ENCODE measurements around the gene TUBB3. TPM values are rescaled to one million over a fixed set of nuclear protein-coding genes. Genes with fewer than 3 reads are reported as not detected.
"Not testable (repeated sequence)": the region's sequence is repeated elsewhere in the genome, so short reads cannot be mapped to it uniquely, and the experiment has no call there.

The TUBB3 gene
- 1 to 10 TPM in 1 of 2 experiments, under 1 TPM in 1; 0.27 to 1.2 TPM for total RNA-seq

DNA sequence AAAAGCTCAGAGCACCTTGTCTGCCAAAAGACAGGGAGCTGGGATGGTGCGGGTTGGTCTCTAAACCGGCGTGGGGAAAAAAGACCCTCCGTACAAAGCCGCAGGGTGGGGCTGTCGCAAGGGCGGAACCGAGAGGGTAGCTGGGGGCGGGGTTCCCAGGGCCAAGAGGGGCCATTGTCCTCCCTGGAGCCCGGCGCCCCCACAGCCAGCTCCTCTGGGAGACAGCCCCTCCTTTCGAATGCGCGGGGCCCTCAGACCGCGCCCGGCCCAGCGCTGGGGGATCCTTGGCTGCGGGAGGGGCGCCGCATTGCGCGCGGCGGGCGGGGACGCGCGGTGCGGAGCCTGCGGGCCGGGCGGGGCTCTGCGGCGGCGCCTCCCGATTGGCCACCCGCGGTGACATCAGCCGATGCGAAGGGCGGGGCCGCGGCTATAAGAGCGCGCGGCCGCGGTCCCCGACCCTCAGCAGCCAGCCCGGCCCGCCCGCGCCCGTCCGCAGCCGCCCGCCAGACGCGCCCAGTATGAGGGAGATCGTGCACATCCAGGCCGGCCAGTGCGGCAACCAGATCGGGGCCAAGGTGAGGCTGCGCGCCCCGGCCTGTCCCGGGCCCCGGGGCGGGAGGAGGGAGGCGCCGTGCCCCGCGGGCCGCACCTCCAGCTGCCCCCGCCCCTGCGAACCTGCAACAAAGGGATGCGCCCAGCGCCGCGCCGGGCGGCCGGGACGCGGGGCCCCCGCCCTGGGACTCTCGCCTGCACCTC lies at the start of gene TUBB3:
TUBB3 (plus strand) TSS at position 459 of the 756 bp plus-strand sequence; CDS start at position 519, 60 bp downstream.
- H3K27ac Mint-ChIP-seq = no peak within 1 kb of the TSS
- peak within 1 kb of the TSS; percentile 51 for H3K4me3 Mint-ChIP-seq
- ChIA-PET CTCF (interaction anchor here (1.1 to 3.2 kb wide), 3 partner anchors 13 to 63 kb away, joined by 3 to 18 read pairs (median 3); no protein-coding TSS in a partner anchor), POLR2A (interaction anchor here (1.4 to 1.7 kb wide), 2 partner anchors 11 to 14 kb away, joined by 4 to 8 read pairs; no protein-coding TSS in a partner anchor)
- peaks cover 49% of the 10 kb centered on the region for H3K27me3 Mint-ChIP-seq
- no peaks in the 10 kb centered on the region for H3K36me3 Mint-ChIP-seq (ENCODE audit: low read depth)
- H3K9me3 Mint-ChIP-seq = no peaks in the 10 kb centered on the region
- TF ChIP-seq, protein P1, sequence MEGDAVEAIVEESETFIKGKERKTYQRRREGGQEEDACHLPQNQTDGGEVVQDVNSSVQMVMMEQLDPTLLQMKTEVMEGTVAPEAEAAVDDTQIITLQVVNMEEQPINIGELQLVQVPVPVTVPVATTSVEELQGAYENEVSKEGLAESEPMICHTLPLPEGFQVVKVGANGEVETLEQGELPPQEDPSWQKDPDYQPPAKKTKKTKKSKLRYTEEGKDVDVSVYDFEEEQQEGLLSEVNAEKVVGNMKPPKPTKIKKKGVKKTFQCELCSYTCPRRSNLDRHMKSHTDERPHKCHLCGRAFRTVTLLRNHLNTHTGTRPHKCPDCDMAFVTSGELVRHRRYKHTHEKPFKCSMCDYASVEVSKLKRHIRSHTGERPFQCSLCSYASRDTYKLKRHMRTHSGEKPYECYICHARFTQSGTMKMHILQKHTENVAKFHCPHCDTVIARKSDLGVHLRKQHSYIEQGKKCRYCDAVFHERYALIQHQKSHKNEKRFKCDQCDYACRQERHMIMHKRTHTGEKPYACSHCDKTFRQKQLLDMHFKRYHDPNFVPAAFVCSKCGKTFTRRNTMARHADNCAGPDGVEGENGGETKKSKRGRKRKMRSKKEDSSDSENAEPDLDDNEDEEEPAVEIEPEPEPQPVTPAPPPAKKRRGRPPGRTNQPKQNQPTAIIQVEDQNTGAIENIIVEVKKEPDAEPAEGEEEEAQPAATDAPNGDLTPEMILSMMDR (IDR thresholded peaks at IDR 0.05) = no peak
- peak; percentile 60 for DNase-seq
- peak; percentile 21 for ATAC-seq
- H3K4me1 Mint-ChIP-seq (ENCODE audit: low read depth) = peaks cover 37% of the 10 kb centered on the region
- intact Hi-C loops (cut with micrococcal nuclease) = no loop called here

- H3K9me3 Mint-ChIP-seq = peaks cover 2% of the 10 kb centered on the region
- ChIA-PET CTCF (interaction anchor here (1.0 to 5.5 kb wide), 6 partner anchors 10 to 174 kb away, joined by 3 to 34 read pairs (median 16); partner anchors contain the start of gene SPATA2L), POLR2A (interaction anchor here (0.8 to 3.0 kb wide), 13 partner anchors 9 to 173 kb away, joined by 3 to 29 read pairs (median 5); partner anchors contain the start of gene SPATA2L)
- intact Hi-C loops (cut with micrococcal nuclease) = no loop called here
- peak overlapping the region; percentile 81 for H3K4me3 Mint-ChIP-seq
- H3K27ac Mint-ChIP-seq = peak overlapping the region; percentile 97
- no peaks in the 10 kb centered on the region for H3K27me3 Mint-ChIP-seq
- ATAC-seq (peak; percentile 86), DNase-seq (peak; percentile 98)
- peaks cover 16% of the 10 kb centered on the region for H3K4me1 Mint-ChIP-seq (ENCODE audit: low read depth)
- peaks cover 28% of the 10 kb centered on the region for H3K36me3 Mint-ChIP-seq (ENCODE audit: low read depth)
- TF ChIP-seq, protein P1 (IDR thresholded peaks at IDR 0.05) = no peak
These were observed 49.0 kb upstream of the TUBB3 start for GRCh38 chr16:89873972-89874689.

- H3K27me3 Mint-ChIP-seq; intact Hi-C loops (cut with micrococcal nuclease); ATAC-seq; CTCF ChIA-PET; POLR2A ChIA-PET; H3K27ac Mint-ChIP-seq; H3K4me3 Mint-ChIP-seq; DNase-seq; H3K9me3 Mint-ChIP-seq: not testable (repeated sequence)
- Mint-ChIP-seq H3K36me3 (ENCODE audit: low read depth) (peaks cover 50% of the 10 kb centered on the region), H3K4me1 (ENCODE audit: low read depth) (peaks cover 14% of the 10 kb centered on the region)
These were observed 44.0 kb upstream of the TUBB3 start for GRCh38 chr16:89879123-89879522.

DNA sequence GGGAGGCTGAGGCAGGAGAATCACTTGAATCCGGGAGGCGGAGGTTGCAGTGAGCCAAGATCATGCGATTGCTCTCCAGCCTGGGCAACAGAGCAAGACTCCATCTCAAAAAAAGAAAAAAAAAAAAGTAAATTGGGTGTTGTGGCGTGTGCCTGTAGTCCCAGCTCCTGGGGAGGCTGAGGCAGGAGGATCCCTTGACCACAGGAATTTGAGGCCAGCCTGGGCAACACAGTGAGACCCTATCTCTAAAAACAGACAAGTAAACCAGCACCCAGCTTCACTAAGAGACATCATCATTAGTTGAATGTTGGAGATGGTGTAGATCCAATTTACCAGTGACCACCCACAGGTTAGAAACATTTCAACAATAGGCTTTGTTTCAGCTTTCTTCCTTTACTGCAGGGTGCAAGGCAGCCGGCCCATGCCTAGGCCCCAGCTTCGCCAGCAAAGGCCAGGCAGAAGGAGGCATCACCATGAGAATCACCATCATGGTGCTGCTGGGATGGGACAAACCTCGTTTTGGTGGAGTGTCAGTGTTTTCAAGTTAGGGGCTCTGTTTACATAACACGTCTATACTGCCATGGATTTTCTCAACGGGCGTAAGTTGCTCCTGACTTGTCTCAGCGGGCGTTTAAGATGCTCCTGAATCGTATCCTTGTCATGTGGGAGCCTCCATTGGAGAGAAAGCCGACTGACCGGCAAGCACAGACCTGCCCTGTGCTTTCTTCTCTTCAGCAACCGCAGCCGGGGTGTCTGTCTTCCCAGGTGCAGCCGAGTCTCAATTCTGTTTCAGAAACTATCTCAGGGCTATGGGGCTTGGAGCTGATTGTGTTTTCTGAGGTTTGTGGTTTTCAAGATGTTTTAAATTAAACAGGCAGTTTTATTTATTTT lies 42.4 kb upstream of the TUBB3 start:
- TF ChIP-seq, protein P1 (IDR thresholded peaks at IDR 0.05) = no peak
- H3K9me3 Mint-ChIP-seq = no peaks in the 10 kb centered on the region
- intact Hi-C loops (cut with micrococcal nuclease) = no loop called here
- ChIA-PET CTCF (interaction anchor here (1.2 to 3.2 kb wide), 2 partner anchors 20 to 30 kb away, joined by 4 to 10 read pairs; no protein-coding TSS in a partner anchor), POLR2A (interaction anchor here (0.6 kb wide), 1 partner anchor 148 kb away, joined by 3 read pairs; no protein-coding TSS in a partner anchor)
- H3K27ac Mint-ChIP-seq = no peak overlapping the region
- no peaks in the 10 kb centered on the region for H3K27me3 Mint-ChIP-seq
- DNase-seq = no peak
- H3K36me3 Mint-ChIP-seq (ENCODE audit: low read depth) = peaks cover 48% of the 10 kb centered on the region
- ATAC-seq = no peak
- H3K4me1 Mint-ChIP-seq (ENCODE audit: low read depth) = peaks cover 4% of the 10 kb centered on the region
- H3K4me3 Mint-ChIP-seq = no peak overlapping the region

GRCh38 chr16:89881368-89881730 lies 41.8 kb upstream of the TUBB3 start:
- DNase-seq (no peak), ATAC-seq (no peak)
- Mint-ChIP-seq H3K27me3 (no peaks in the 10 kb centered on the region), H3K4me1 (ENCODE audit: low read depth) (peaks cover 2% of the 10 kb centered on the region), H3K36me3 (ENCODE audit: low read depth) (peaks cover 44% of the 10 kb centered on the region), H3K27ac (no peak overlapping the region), H3K9me3 (no peaks in the 10 kb centered on the region), H3K4me3 (no peak overlapping the region)
- ChIA-PET CTCF (interaction anchor here (1.2 to 3.2 kb wide), 2 partner anchors 21 to 29 kb away, joined by 4 to 10 read pairs; no protein-coding TSS in a partner anchor), POLR2A (interaction anchor here (1.5 kb wide), 1 partner anchor 25 kb away, joined by 3 read pairs; no protein-coding TSS in a partner anchor)
- intact Hi-C loops (cut with micrococcal nuclease) = no loop called here
- TF ChIP-seq, protein P1 (IDR thresholded peaks at IDR 0.05) = no peak
